ENCODE measurements around the gene C1QTNF2.

DNA sequence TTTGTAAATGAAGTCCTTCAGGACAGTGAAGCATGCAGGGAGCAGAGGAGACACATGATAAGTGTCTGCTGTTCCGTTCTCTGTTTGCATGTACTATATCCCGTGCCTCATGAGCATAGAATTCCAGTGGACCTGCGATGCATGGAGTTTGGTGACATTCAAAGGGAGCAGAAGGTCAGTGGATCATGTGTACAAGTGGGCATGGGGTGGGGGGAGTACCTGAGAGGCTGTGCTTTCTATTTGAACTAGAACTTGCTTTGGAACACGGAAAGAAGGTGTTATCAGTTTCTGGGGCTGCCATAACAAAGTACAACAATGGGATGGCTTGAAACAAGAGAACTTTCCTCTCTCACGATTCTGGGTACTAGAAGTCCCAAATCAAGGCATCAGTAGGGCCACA lies 53.0 kb downstream of the C1QTNF2 start:
- no peak for TF ChIP-seq CEBPB (IDR thresholded peaks at IDR 0.05; ENCODE audit: low read depth, low read length)
- TF ChIP-seq, protein P1, sequence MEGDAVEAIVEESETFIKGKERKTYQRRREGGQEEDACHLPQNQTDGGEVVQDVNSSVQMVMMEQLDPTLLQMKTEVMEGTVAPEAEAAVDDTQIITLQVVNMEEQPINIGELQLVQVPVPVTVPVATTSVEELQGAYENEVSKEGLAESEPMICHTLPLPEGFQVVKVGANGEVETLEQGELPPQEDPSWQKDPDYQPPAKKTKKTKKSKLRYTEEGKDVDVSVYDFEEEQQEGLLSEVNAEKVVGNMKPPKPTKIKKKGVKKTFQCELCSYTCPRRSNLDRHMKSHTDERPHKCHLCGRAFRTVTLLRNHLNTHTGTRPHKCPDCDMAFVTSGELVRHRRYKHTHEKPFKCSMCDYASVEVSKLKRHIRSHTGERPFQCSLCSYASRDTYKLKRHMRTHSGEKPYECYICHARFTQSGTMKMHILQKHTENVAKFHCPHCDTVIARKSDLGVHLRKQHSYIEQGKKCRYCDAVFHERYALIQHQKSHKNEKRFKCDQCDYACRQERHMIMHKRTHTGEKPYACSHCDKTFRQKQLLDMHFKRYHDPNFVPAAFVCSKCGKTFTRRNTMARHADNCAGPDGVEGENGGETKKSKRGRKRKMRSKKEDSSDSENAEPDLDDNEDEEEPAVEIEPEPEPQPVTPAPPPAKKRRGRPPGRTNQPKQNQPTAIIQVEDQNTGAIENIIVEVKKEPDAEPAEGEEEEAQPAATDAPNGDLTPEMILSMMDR (conservative IDR thresholded peaks at IDR 0.05; ENCODE audit: low read depth, low read length), result no peak
- TF ChIP-seq POLR2A (IDR thresholded peaks at IDR 0.05; ENCODE audit: low read depth, low read length), result no peak
- no peak for TF ChIP-seq MAZ (IDR thresholded peaks at IDR 0.05; ENCODE audit: borderline replicate concordance, low read depth, low read length)
- no peak for TF ChIP-seq BHLHE40 (IDR thresholded peaks at IDR 0.05; ENCODE audit: low read depth, low read length)
- no peak for TF ChIP-seq SMC3 (IDR thresholded peaks at IDR 0.05; ENCODE audit: low read depth, low read length)
- TF ChIP-seq MAFK (IDR thresholded peaks at IDR 0.05; ENCODE audit: low read depth, low read length), result no peak
- no peak for TF ChIP-seq RAD21 (IDR thresholded peaks at IDR 0.05; ENCODE audit: low read length)
- TF ChIP-seq RFX5 (IDR thresholded peaks at IDR 0.05; ENCODE audit: low read depth, low read length), result no peak
- no peak for TF ChIP-seq MXI1 (IDR thresholded peaks at IDR 0.05; ENCODE audit: borderline replicate concordance, low read depth, low read length)
- TF ChIP-seq NFE2L2 (IDR thresholded peaks at IDR 0.05; ENCODE audit: low read depth, low read length), result no peak
